GM21825 (cell line): ENCODE data around the gene CEP70.
"Not testable (repeated sequence)": the region's sequence is repeated elsewhere in the genome, so short reads cannot be mapped to it uniquely, and the experiment has no call there.

Experiments used
- ATAC-seq: cut with Tn5 transposase; IDR thresholded peaks from one replicate; pipeline ENCODE4 v1.9.1; 2021; ENCODE audit warnings: mild to moderate bottlenecking, moderate library complexity; ENCODE audit not compliant: unreplicated experiment

Gene CEP70

DNA sequence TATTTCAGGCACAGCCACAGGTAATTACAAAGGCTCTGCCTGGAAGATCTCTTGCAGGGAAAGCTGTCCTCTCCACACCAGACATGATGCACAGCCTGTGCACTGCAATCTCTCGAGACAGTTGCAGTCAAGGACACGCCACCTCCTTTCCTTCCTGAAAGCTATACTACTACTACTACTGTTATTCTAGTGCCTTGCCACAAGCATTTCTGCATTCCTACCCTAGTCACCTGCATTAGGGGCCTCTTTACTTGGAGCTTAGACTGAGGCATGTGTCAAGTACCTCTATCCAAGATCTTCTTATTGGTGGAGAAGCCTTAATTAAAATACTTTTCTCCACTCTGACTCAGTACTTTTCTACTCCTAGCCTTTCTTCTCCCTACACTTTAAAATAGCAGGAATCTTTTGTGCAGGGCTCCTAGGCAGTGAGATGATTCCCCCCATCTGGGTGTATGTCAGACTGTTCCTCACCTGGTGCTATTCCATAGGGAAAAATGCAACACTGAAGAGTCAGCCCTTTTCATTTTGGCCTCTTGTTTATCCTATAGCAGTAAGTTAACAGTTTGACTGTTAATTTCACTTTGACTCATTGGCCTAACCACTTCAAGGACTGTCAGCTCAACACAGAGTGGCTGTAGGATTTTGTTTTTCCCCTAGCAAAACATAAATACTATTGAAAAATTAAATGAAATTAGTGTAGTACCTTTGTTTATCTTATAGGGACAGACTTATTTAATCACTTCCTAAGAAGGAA, 80.8 kb downstream of the CEP70 start:
- peak; percentile 73 for ATAC-seq

DNA sequence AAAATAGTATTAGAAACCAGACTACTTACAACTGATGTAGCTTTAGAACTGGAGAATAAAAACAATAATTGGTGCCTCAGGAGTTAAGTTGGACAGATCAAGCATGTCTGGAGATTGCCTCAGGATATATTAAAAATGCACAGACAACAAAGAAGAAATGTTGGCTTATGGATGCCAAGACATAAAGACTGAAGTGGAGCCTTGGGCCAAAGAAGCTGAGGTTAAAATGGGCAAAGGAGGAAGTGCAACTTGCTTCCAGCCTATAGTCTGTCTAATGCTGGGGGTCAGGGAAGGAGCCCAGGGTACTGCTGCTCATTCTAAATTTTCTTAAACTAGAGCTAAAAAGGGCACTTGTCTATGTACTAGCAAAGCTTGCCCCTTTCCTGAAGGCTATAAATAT, 82.1 kb downstream of the CEP70 start:
- no peak for ATAC-seq

DNA sequence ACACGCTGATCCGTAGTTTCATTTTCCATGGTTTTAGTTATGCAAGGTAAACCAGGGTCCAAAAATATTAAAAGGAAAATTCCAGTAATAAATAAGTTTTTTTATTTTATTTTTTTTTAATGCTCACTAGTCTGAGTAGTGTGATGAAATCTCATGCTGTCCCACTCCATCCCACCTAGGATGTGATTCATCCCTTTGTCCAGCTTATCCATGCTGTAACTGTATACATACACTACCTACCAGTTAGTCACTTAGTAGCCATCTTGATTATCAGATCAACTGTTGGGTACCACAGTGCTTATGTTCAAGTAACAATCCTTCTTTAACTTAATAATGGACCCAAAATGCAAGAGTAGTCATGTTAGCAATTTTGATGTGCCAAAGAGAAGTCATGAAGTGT, 84.5 kb downstream of the CEP70 start:
- no peak for ATAC-seq

DNA sequence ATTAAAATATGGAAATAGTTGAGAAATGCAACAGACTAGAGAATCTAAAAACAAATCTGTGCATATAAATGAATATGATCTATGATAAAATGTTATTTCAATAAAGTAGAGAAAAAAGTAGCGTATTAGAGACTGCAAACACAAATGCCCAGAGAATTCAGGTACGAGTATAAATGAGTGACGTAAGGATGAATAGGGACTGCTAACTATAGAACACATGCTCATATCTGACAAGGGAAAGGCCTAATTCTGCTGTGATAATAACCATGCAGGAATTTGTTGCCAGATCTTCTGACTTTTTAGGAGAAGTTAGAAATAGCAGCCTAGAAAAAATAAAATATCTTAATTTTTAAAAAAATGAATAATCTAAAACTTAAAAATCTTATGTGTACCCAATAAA, 86.5 kb downstream of the CEP70 start:
- no peak for ATAC-seq

DNA sequence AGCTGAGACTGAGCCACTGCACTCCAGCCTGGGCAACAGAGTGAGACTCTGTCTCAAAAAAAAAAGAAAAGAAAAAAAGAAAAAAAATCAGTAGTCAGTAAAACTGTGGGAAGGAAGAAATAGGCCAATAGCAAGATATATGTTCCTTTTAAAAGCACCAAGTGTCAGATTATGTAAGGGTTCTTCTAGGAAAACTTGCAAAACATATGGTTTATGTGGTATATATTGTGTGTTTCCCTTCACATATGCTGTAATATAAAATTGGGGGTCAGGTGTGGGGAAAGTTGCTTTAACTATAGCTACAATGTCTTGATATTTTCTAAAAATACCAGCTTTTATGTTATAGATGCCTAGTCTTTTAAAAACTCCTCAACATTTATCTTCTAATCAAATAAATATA, 95.1 kb downstream of the CEP70 start:
- no peak for ATAC-seq

DNA sequence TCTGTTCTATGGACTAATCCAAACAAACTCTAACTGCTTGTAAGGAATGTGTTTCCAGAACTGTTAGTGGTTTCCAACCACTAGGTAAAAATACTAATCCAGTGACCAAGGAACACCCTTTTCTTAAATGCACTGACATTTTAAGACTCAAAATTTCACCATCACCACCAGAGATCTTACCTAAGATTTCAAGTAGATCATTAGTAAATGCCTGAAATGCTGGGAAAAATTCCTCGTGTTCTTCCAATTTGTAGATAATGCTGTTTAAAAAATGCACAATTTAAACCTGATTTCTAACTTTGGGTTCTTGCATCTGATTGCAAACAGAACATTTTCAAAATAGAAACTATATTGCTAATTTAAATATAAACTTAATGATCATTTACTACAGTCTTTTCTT, 96.2 kb downstream of the CEP70 start:
- no peak for ATAC-seq

DNA sequence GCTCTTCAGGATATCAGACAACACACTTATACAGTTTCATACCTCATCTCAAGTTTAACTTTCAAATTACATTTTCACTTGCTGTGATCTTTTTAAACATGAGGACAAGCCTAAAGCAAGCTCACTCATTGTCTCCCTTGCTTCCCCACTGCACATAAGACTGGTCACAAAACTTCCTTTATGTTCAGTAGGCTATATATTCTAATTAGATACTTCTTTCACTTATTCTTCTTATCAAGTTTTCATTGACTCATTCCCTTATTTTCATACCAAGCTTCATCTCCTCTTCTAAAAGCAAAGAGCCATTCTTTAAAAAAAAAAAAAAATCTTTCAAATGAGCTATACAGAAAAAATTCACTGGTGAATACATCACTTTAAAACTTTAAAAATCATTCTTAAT, 97.0 kb downstream of the CEP70 start:
- ATAC-seq, result no peak

DNA sequence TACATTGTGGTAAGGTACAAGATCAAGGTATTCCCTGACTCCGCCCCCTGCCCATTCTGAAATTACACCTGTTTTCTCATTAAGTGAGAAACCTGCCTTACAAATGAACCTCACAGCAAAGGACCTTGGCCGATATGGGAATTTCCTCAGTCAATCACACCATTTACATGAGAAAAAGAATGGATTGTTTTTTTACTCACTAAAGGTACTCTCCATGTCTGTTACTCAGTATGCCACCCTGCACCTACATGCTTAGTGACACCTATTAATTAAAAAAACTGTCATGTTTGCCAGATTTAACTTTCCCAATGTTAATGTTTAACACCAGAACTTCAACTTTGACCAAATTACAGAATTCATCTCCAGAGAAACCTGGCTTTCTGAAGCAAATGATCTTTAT, 97.6 kb downstream of the CEP70 start:
- ATAC-seq, result no peak

DNA sequence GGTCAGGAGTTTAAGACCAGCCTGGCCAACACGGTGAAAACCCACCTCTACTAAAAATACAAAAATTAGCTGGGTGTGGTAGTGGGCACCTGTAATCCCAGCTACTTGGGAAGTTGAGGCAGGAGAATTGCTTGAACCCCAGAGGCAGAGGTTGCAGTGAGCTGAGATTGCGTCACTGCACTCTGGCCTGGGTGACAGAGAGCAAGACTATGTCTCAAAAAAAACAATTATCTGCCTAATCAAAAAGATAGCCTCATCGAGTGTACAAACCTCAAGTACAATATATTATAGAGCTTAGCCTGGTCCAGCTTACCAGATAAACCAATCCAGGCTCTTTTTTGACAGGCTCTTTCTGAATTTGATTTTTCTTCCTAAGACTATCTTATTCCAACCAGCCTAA, 98.4 kb downstream of the CEP70 start:
- ATAC-seq, result not testable (repeated sequence)

DNA sequence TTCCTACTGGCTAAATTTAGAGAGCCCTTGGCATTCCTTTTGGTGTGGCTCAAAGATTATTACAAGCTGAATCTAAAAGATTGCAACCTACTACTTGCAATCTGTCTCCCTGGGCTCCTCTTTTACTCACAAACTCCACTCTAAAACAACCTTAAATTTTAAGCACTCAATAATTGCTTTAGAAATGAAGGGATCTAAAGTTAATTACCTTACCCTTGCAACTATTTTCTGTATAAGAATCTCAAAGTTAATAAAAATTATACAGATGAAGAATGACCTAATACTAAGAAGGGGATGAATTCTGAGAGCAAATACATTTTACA, 99.5 kb downstream of the CEP70 start:
- ATAC-seq, result no peak

DNA sequence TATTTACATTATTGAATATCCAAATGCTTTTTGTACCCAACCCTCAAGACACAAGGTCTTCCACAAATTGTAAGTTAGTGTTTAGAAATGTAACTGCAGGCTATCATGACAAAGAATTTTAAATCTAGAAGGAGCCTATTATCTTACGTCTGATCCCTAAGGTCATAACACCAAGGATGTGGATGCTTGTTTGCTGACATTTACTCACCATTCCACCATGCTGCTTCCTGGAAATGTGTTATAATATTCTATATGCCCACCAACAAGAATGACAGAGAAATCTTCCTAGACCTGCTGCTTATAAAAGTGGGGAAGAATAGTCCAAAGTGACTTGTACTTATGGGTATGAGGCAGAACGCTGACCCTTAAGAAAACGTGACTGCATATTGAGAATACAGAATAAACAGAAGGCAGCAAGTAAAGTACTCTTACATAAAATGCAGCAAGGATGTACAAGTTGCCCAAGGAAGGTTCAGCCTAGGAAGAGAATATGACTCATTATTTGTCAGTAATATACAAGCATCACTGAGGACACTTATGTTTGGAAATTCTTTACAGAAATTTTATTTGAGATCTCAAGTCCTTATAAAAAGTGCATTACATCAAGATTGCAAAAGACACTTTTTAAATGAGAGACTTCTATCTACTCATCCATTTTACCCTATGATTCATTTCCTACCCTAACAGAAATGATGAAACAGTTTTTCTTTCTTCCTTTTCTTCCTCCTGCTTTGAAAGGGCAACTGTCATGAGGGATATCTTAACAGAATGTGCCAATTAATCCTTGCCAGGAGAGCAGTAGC, 100.1 kb downstream of the CEP70 start:
- ATAC-seq, result no peak

DNA sequence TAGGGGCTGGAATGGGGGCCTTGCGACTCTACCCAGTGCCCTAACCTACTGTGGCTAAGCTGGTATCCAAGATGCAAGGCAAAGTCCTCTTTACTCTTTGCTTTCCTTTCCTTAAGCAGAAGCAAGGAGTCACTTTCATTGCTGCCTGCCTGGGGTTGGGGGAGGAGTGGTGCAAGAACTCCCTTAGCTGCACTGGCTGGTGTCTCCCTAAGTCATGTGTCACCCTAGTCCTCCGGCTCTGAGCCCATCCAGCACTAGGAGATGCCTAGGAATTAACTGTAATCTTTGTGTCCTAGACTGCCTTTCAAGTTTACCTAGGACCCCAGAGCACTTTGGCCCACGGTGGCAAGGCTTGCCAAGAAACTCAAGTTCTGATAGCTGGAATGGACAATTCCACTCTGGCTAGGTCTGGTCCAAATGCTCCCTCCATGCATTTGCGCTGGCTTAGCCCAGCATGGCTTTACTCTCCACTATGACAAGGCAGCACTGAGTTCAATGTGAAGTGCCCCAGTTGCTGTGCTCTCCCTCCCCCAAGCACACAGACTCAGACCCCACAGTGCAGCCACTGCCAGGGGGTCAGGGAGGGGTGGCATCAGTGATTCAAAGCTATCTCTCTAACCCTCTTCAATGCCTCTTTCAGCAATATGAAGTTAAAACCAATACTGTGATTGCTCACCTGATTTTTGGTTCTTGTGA, 100.9 kb downstream of the CEP70 start:
- ATAC-seq, result no peak

DNA sequence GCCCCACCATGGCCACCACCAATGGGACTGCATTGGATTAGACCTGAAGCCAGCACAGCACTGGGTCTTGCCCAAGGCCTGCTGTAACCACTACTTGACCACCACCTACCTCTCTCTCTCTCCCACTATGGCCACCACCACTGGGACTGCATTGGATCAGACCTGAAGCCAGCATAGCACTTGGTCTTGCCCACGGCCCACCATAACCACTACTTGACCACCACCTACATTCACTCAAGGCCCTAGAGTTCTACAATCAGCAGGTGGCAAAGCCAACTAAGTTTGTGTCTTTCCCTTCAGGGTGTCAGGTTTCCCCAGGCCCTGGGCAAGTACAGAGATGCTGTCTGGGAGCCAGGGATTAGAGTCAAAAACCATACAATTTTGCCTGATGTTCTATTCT, 102.1 kb downstream of the CEP70 start:
- no peak for ATAC-seq

DNA sequence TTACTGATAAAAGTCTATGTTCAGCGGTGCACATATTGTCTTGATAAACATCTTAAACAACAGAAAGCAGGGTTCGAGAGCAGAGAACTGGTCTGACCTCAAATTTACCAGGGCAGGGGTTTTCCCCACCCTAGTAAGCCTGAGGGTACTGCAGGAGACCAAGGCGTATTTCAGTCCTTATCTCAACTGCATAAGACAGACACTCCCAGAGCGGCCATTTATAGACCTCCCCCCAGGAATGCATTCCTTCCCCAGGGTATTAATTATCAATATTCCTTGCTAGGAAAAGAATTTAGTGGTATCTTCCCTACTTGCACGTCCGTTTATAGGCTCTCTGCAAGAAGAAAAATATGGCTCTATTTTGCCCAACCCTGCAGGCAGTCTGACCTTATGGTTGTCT, 107.5 kb downstream of the CEP70 start:
- not testable (repeated sequence) for ATAC-seq

DNA sequence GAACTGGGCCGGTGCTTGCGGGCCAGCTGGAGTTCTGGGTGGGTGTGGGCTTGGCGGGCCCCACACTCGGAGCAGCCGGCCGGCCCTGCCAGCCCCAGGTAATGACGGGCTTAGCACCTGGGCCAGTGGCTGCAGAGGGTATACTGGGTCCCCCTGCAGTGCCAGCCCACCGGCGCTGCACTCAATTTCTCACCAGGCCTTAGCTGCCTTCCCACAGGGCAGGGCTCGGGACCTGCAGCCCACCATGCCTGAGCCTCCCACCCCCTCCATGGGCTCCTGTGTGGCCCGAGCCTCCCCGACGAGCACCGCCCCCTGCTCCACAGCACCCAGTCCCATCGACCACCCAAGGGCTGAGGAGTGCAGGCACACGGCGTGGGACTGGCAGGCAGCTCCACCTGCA, 109.4 kb downstream of the CEP70 start:
- not testable (repeated sequence) for ATAC-seq

DNA sequence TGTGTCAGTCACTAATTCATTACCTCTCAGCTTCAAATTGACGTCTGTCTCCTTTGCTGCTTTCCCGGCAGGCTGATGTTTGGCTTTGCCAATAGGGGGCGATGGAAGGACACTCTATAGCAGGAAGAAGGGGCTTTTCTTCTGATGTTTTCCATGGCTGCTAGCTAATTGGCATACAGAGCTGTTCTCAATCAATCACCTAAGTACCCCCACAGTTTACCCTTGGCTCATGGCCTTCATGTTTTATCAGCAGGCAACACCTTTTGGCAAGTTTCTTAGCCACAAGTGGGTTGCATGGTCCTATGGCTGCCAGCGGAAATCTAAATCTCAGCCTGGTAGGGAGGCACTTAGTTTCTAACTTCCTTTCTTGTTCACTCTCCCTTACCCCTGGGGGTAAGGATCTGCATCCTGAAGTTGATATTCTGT, 114.6 kb downstream of the CEP70 start:
- ATAC-seq, result no peak

DNA sequence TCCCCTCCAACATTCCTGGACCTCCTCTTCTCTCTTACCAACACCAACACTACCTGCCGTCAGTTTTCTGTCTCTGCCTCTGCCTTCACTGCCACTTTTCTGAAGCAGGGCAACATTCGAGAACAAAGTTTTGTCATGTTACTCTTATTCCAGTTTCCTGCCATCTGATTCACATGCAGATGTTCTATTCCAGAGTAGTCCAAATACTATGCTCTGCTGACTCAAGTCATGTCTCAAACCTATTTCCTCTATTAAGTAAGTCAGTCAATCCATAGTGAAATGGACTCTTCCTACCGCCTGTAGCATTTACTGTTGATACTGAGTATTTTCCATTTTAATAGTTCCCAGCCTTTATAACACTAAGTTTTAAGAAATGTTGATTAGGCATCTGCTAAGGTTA, 116.3 kb downstream of the CEP70 start:
- ATAC-seq, result no peak

DNA sequence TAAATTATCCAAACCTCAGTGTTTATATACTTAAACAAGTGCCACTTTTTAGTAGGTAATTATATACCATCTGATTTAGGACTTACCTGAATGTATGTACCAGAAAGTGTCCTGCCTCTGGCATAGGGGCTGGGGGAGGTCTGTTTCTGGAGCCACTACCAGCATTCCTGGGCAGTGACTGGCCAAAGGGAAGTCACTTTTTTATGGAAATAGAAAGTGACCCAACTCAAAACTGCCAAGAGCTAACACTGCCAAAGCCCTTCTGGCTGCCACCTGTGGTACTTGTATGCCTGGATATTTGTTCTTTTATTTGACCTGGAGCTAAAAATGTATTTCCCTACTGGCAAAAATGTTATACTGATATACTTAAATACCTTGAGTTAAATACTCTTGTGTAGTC, 116.9 kb downstream of the CEP70 start:
- ATAC-seq, result no peak

DNA sequence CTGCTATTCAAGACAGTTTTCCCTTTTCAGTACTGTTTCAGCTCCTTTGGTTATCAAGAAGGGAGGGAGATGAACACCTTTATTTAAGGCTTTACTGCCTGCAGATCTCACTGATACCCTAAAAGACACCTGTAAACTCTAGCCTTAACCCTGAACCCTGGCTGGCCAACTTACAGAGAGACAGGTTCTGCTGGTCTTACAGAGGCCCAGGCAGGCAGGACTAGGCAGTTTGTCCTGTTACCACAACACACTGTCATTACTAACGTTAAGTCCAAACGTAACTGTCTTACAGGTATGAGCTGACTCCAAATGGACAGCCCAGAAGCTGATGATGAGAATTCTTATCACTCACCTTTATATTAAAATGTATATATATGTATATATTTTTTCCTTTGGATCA, 117.5 kb downstream of the CEP70 start:
- ATAC-seq, result no peak

DNA sequence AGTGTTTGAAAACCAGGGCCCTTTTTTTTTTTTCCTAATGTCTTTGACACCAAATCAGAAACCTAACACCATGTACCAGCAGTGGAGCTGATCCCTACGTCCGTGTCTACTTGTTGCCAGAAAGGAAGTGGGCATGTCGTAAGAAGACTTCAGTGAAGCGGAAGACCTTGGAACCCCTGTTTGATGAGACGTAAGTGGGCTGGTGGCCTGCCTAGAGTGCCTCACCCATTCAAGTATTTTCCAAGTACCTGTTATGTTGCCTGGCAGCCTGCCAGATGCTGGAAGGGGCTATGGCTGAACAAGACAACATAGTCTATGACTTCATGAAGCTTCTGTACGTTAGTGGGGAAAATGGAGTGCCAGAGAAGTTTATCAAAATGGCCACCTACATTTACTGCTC, 119.9 kb downstream of the CEP70 start:
- no peak for ATAC-seq

DNA sequence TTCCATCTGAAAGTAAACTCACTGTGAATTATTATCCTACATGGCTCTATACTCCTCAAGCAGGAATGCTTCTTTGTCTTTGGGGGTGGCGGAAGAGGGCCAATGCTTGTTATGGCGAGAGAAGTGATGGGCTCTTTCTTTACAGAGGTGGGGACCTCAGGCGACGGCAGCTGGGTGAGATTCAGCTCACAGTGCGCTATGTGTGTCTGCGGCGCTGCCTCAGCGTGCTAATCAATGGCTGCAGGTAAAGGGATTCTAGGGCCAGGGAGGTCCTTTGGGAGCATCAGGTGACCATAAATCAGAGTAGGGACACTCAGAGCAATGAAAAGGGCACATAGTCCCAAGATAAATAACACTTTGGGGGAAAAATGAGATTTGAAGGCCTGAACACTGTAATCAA, 120.7 kb downstream of the CEP70 start:
- ATAC-seq, result no peak
